Right forelimb (tissue), 1 donor: Measurements from ENCODE around the gene CCDC192.
"Not testable (repeated sequence)": the region's sequence is repeated elsewhere in the genome, so short reads cannot be mapped to it uniquely, and the experiment has no call there.

Experiments
- DNase-seq: peaks from one replicate; pipeline ENCODE4 v3.0.0-alpha.2; 2018

The CCDC192 gene

GRCh38 chr5:127813633-127814587 lies 110.7 kb downstream of the CCDC192 start:
- no peak for DNase-seq

- DNase-seq = no peak
Measured at GRCh38 chr5:127814588-127814973, 111.4 kb downstream of the CCDC192 start.

GRCh38 chr5:127820910-127821553 lies 117.8 kb downstream of the CCDC192 start:
- DNase-seq = no peak

GRCh38 chr5:127821896-127822295 lies 118.7 kb downstream of the CCDC192 start:
- DNase-seq = no peak

GRCh38 chr5:127824126-127824525 lies 120.9 kb downstream of the CCDC192 start:
- DNase-seq = no peak

GRCh38 chr5:127826011-127826410 lies 122.8 kb downstream of the CCDC192 start:
- no peak for DNase-seq

GRCh38 chr5:127827451-127827850 lies 124.3 kb downstream of the CCDC192 start:
- DNase-seq = no peak

GRCh38 chr5:127830157-127830556 lies 127.0 kb downstream of the CCDC192 start:
- DNase-seq = no peak

- no peak for DNase-seq
Measured at GRCh38 chr5:127830829-127831598, 127.8 kb downstream of the CCDC192 start.

GRCh38 chr5:127832067-127832466 lies 128.9 kb downstream of the CCDC192 start:
- no peak for DNase-seq

- no peak for DNase-seq
Measured at GRCh38 chr5:127834094-127834531, 130.9 kb downstream of the CCDC192 start.

- DNase-seq = no peak
Measured at GRCh38 chr5:127834554-127834953, 131.4 kb downstream of the CCDC192 start.

- no peak for DNase-seq
Measured at GRCh38 chr5:127838661-127839060, 135.5 kb downstream of the CCDC192 start.

- DNase-seq = no peak
Measured at GRCh38 chr5:127839072-127839471, 135.9 kb downstream of the CCDC192 start.

GRCh38 chr5:127839496-127840197 lies 136.5 kb downstream of the CCDC192 start:
- no peak for DNase-seq

- no peak for DNase-seq
Measured at GRCh38 chr5:127840198-127840524, 137.0 kb downstream of the CCDC192 start.

GRCh38 chr5:127840809-127841208 lies 137.6 kb downstream of the CCDC192 start:
- no peak for DNase-seq

GRCh38 chr5:127844581-127845021 lies 141.4 kb downstream of the CCDC192 start:
- no peak for DNase-seq

- no peak for DNase-seq
Measured at GRCh38 chr5:127846884-127847283, 143.7 kb downstream of the CCDC192 start.

GRCh38 chr5:127847641-127848040 lies 144.4 kb downstream of the CCDC192 start:
- DNase-seq = not testable (repeated sequence)

- DNase-seq = no peak
Measured at GRCh38 chr5:127848098-127848497, 144.9 kb downstream of the CCDC192 start.

- DNase-seq = no peak
Measured at GRCh38 chr5:127849408-127849807, 146.2 kb downstream of the CCDC192 start.

GRCh38 chr5:127849891-127850290 lies 146.7 kb downstream of the CCDC192 start:
- no peak for DNase-seq
